Fibroblast of lung (primary cell): ENCODE data around the gene ISG15. TPM values are rescaled to one million over a fixed set of nuclear protein-coding genes. Genes with fewer than 3 reads are reported as not detected.
"Not testable (repeated sequence)": the region's sequence is repeated elsewhere in the genome, so short reads cannot be mapped to it uniquely, and the experiment has no call there.

Source experiments
- DNase-seq, 2 donors: peaks; one replicate each; pipeline versions ENCODE4 v3.0.0 to v3.0.0-alpha.2; 2010; ENCODE audit warnings: low read depth in 2 of 2
- H2AFZ ChIP-seq: 2 replicates; pipeline ENCODE4 v1.5.1; 2012; ENCODE audit warnings: low read length, control low read depth, inconsistent platforms
- H3K27ac ChIP-seq: 2 replicates; pipeline ENCODE4 v1.5.1; 2011; ENCODE audit warnings: low read length, control low read depth; ENCODE audit not compliant: insufficient read depth
- H3K27me3 ChIP-seq: 2 replicates; pipeline ENCODE4 v1.5.1; 2011; ENCODE audit warnings: mild to moderate bottlenecking, low read length; ENCODE audit not compliant: control insufficient read depth, insufficient read depth
- H3K36me3 ChIP-seq: 2 replicates; pipeline ENCODE4 v1.5.1; 2011; ENCODE audit warnings: low read length; ENCODE audit not compliant: control insufficient read depth, insufficient read depth
- H3K4me1 ChIP-seq: 2 replicates; pipeline ENCODE4 v1.5.1; 2011; ENCODE audit warnings: low read length; ENCODE audit not compliant: control insufficient read depth, insufficient read depth; ENCODE audit errors: extremely low read depth
- H3K4me2 ChIP-seq: 2 replicates; pipeline ENCODE4 v1.5.1; 2011; ENCODE audit warnings: low read length, control low read depth; ENCODE audit not compliant: insufficient read depth; ENCODE audit errors: extremely low read depth
- H3K4me3 ChIP-seq, 4 experiments: fragments of 200-600 bp in 1 of 4; sonication (generic) in 1 of 4; replicated peaks in 1 of 4; 2 replicates each; pipeline ENCODE4 v1.5.1; 2011 to 2016; ENCODE audit warnings: low read length in 4 of 4, low read depth in 3 of 4, mild to moderate bottlenecking in 3 of 4, control low read depth in 2 of 4, inconsistent platforms in 1 of 4, mixed read lengths in 1 of 4; ENCODE audit not compliant: insufficient read depth in 1 of 4; ENCODE audit errors: control extremely low read depth in 1 of 4
- H3K79me2 ChIP-seq: 2 replicates; pipeline ENCODE4 v1.5.1; 2012; ENCODE audit warnings: mild to moderate bottlenecking, low read length, inconsistent platforms; ENCODE audit not compliant: control insufficient read depth, insufficient read depth
- H3K9ac ChIP-seq: 2 replicates; pipeline ENCODE4 v1.5.1; 2011; ENCODE audit warnings: mild to moderate bottlenecking, low read length, control low read depth; ENCODE audit not compliant: insufficient read depth
- H3K9me3 ChIP-seq: 2 replicates; pipeline ENCODE4 v1.5.1; 2012; ENCODE audit warnings: low read depth, low read length; ENCODE audit not compliant: control insufficient read depth, insufficient read depth
- H4K20me1 ChIP-seq: 2 replicates; pipeline ENCODE4 v1.5.1; 2011; ENCODE audit warnings: low read length; ENCODE audit not compliant: control insufficient read depth, insufficient read depth; ENCODE audit errors: extremely low read depth
- CTCF ChIP-seq, 2 donors: IDR thresholded peaks in 1 of 2; conservative IDR thresholded peaks in 1 of 2; 1 replicate in 1 of 2; 2 replicates in 1 of 2; pipeline ENCODE4 v1.5.1; 2011 to 2012; ENCODE audit warnings: low read length in 2 of 2, control low read depth in 1 of 2, inconsistent platforms in 1 of 2, low read depth in 1 of 2, mild to moderate bottlenecking in 1 of 2
- EZH2 ChIP-seq: IDR thresholded peaks from 2 replicates; pipeline ENCODE4 v1.5.1; 2012; ENCODE audit warnings: low read length, control low read depth, mild to moderate bottlenecking; ENCODE audit errors: missing control alignments
- polyA plus RNA-seq, 2 donors: library from polyadenylated mRNA; depleted of rRNA in 1 of 2; stranded (reverse) in 1 of 2; unstranded in 1 of 2; fragments of >200 nt; gene quantifications; 2 replicates each; pipeline ENCODE4 v1.2.1, GENCODE V29; 2011 to 2012; ENCODE audit warnings: missing spikeins in 1 of 2
- total RNA-seq: library from RNA; depleted of rRNA; stranded (reverse); fragments of >200 nt; gene quantifications from 2 replicates; pipeline ENCODE4 v1.2.1, GENCODE V29; 2014

ISG15 gene
- total and polyA plus RNA-seq, 2 donors (not counting 1 experiment from before 2014, with no cell fraction given) = 24.2 to 93.3 TPM

GRCh38 chr1:1055841-1056736 is 42.8 kb downstream of the ISG15 start:
- Histone ChIP-seq H3K27ac (no peak overlapping the region), H3K4me1 (peaks cover 8% of the 10 kb centered on the region), H2AFZ (no peak overlapping the region), H3K4me2 (no peak overlapping the region), H3K9me3 (no peaks in the 10 kb centered on the region), H3K4me3 (no peak overlapping the region), H3K79me2 (no peaks in the 10 kb centered on the region), H3K9ac (no peak overlapping the region), H4K20me1 (no peaks in the 10 kb centered on the region), H3K36me3 (peaks cover 3% of the 10 kb centered on the region), H3K27me3 (peaks cover 2% of the 10 kb centered on the region)
- no peak for TF ChIP-seq CTCF (conservative IDR thresholded peaks at IDR 0.05 in 1 of 2, IDR thresholded peaks at IDR 0.05 in 1 of 2; ENCODE audit: low read depth in 1 of 2, low read length in 2 of 2)
- TF ChIP-seq EZH2 = no peak
- DNase-seq = no peak

DNA sequence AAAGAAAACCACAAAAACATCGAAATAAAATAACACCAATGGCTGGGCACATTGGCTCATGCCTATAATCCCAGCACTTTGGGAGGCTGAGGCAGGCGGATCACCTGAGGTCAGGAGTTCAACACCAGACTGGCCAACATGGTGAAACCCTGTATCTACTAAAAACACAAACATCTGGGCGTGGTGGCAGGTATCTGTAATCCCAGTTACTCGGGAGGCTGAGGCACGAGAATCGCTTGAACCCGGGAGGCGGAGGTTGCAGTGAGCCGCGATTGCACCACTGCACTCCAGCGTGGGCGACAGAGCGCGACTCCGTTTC is 44.4 kb downstream of the ISG15 start:
- H4K20me1 ChIP-seq, H3K36me3 ChIP-seq, H3K27me3 ChIP-seq, H3K4me1 ChIP-seq, H3K9me3 ChIP-seq, DNase-seq, H3K79me2 ChIP-seq, H3K4me2 ChIP-seq, H3K4me3 ChIP-seq, H3K9ac ChIP-seq, H3K27ac ChIP-seq, H2AFZ ChIP-seq: not testable (repeated sequence)

DNA sequence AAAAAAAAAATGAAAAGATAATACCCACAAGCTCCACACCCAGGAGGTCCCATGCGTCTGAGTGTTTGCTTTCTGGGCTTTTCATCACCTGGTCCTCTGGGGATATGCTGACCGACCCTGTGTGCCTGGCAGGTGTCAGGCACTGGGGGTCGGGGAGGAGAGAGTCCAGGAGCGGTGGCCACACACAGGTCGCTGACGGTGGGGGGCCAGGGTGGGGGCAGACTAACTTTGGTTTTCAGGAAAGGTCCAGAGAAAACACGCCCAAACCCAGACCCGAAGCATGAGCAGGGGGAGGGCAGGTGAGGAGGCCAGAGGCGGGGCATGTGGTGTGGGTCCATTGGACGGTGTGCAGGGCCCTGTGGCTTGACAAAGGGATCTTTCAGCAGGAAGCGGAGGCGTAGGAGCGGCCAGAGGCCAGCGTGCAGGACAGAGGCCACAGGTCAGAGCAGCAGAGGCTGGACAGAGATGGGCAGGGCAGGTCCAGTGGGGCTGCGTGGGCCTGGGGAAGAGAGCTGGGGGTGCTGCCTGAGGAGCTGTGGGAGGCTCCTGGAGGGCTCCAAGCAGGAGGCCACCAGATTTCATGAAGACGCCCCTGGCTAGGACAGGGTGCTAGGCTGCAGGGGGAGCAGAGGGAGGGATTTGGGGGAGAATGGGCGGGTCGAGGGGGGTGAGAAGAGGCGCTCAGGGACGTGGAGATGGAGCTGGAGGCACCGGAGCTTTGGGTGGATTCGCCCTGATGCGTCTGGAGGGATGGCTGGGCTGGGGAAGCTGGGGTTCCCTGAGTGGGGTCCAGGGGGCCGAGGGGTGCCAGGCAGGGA is 45.0 kb downstream of the ISG15 start:
- H3K27ac ChIP-seq = no peak overlapping the region
- H3K4me2 ChIP-seq = peak overlapping the region; percentile 85
- no peak overlapping the region for H2AFZ ChIP-seq
- H4K20me1 ChIP-seq = no peaks in the 10 kb centered on the region
- H3K79me2 ChIP-seq = no peaks in the 10 kb centered on the region
- H3K4me3 ChIP-seq = peak overlapping the region in 3 of 4 experiments; percentile 15 to 60 (median 49)
- H3K9ac ChIP-seq = no peak overlapping the region
- peaks cover 2% of the 10 kb centered on the region for H3K27me3 ChIP-seq
- H3K9me3 ChIP-seq = no peaks in the 10 kb centered on the region
- peaks cover 2% of the 10 kb centered on the region for H3K36me3 ChIP-seq
- no peak for DNase-seq
- peaks cover 8% of the 10 kb centered on the region for H3K4me1 ChIP-seq
- TF ChIP-seq CTCF (conservative IDR thresholded peaks at IDR 0.05 in 1 of 2, IDR thresholded peaks at IDR 0.05 in 1 of 2; ENCODE audit: low read depth in 1 of 2, low read length in 2 of 2) = no peak
- no peak for TF ChIP-seq EZH2
